ENCODE measurements around the gene CMSS1.
"Not testable (repeated sequence)": the region's sequence is repeated elsewhere in the genome, so short reads cannot be mapped to it uniquely, and the experiment has no call there.

CMSS1 gene

DNA sequence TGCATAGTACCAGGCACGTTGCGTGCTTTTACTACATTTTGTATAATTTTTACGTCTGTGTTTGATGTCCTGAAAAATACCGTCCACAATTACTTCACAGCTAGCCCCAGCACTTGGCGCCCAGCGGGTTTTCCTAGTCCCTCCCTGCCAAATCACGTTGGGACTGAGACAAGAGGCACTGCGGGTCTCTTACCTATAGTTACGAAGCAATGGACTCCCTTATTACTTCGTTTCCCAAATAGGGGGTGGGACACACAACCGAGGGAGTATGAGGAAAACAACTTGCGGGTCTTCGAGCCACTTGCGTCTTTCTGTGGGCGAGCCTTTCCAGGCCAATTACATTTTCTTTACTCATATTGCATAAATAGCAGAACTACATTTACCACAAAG lies 620 bp upstream of the CMSS1 start:
- DNase-seq (ENCODE audit: low read depth in 2 of 2), result no peak

DNA sequence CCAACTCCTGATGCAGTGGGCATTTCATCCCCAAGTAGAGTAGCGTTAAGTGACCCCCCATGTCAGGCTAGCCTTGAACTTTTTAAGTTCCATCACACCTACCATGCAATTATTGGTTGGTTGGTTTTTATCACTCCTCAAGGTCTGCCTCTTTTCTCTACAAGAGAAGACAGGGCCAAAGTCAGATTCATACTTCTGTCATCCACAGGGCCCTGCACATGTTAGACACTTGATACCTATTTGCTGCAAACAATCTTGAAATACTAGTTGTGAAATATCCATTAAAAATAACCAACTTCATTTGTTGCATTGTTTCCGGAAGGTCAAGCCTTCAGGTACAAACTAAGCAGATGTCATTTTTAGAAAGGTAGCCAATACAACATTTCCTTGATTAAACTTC lies 1.2 kb downstream of the CMSS1 start:
- DNase-seq (ENCODE audit: low read depth in 2 of 2), result no peak

DNA sequence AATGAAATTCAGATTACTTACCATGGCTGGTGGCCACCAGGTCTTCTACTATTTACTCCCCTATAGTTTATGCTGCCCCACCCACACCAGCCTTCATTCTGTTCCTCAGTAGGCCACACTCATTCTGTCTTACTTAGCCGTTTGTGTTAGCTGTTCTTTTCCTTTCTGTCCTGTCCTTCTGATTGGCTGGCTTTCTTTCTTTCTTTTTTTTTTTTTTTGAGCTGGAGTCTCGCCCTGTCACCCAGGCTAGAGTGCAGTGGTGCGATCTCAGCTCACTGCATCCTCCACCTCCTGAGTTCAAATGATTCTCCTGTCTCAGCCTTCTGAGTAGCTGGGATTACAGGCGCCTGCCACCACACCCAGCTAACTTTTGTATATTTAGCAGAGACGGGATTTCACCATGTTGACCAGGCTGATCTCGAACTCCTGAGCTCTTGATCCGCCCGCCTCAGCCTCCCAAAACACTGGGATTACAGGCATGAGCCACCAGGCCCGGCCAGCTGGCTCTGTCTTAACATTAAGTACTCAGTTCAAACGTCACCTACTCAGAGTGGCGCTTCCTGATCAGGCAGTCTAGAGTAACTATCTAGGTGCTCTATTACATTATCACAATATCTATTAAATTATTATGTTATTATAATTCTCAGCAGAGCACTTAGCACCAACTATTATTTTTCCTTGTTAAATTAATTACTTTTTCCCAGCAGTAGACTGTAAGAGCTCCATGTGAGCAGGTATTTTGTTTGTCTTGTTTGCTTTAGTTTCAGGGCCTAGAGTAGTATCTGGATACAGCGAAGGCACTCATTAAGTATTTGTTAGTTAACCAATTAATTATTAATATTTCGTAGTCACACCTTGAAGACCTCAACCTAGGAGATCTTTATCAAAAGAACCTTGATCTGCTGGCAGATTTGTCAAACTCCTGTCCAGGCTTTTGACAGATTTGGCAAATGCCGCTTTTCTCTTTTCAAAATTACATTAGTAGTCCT lies 6.4 kb downstream of the CMSS1 start:
- DNase-seq (ENCODE audit: low read depth in 2 of 2), result no peak

DNA sequence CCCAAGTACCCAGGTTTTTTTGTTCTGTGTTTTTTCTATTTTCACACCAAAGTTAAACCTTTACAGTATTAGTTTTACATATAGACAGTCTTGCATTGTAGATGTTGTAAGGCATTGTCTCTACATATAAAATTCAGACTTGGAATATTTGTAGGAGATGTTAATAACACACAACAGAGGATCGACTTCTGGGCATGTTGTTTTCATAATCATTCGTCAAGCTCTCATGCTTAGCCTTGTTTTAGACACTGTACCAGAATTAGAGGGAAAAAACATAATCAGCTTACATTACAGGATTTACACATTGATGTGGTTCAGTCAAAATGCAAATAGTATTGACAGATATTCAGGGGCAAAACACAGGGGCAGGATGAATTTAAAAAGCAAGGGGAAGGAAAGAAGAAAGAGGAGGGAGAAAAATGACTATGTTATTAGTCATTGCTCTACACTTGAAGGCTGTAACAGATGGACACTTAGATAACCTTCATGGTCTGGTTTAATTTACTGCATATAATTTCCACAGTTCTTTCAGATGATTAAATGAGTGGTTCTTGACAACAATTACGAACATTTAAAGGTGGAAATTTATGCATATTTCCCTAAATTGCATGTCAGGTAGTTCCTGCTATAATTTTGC lies 7.5 kb downstream of the CMSS1 start:
- DNase-seq (ENCODE audit: low read depth in 2 of 2), result no peak

DNA sequence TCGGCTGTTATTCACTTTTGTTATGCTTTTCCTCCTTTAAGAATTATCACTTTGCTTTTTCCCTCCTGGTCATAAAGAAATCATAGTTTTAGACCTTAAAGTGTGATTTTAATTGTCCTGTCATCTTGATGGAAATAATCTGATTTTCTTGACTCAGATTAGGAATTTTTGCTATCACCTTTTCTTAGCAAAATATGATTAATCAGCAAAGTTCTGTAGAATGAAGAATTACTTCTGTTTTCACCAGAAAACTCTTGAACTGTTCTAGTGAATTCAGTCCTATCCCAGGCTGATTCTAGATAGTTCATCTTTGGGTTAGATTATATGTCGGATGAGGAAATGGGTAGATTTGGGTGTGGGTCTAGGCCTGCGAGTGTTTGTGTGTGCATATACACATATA lies 12.2 kb downstream of the CMSS1 start:
- DNase-seq (ENCODE audit: low read depth in 2 of 2), result no peak

DNA sequence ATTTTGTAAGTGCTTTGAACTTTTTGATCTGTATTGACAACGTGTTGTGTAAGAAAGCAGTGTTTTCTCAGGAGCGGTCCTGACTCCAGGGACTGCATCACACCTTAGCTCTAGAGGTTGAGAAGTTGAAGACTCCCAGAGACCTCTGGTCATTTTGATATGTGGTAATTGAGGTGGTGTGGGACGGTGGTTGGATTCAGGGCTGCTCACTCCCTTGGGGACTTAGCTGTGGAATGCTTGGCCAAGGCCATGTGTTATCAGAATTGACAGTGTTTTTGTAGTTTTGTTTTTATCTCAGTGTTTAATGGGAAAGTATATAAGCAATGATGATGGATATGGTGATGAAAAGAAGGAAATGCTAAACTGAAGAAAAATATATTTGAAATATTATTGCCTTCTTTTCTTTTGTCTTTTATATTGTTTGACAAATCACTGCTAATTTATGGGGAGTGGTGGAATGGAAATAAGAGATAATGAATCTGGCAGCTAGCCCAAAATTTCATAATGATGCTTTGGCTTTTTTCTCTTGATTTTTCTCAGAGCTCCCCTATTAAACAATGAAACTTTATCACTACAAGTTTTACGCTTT lies 16.0 kb downstream of the CMSS1 start:
- no peak for DNase-seq (ENCODE audit: low read depth in 2 of 2)

DNA sequence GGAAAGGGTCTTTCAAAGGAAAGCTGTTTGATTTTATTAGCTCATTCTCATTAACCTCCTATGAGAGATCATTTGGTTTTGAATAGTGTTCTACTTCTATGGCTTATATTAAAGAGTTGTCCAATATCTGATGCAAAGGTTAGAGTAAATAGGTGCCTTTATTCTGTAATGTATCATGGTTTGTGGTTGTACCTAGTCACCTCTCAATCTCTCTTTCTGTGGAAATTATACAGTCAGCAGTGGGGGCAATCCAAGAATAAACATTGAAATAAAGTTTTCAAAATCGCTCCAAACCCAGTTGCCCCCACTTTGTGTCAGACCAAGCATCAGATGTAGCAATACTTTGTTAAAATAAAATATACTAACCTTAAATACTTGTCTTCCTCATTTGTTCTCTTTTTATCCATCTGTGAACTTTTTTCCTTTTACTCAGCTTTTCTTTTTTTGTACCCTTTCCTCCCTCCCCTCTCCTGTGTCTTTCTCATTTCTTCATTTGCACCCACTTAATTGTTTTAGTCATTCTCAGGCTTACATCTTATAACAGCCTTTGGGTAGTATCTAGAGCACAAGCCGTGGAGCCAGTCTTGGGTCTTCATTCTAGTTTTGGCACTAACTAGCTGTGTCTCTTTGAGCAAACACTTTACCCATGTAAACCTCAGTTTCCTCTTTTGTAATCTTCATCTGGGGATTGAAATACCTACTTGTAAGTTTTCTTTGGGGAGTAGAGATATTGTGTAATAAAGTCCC lies 16.7 kb downstream of the CMSS1 start:
- DNase-seq (ENCODE audit: low read depth in 2 of 2), result no peak

DNA sequence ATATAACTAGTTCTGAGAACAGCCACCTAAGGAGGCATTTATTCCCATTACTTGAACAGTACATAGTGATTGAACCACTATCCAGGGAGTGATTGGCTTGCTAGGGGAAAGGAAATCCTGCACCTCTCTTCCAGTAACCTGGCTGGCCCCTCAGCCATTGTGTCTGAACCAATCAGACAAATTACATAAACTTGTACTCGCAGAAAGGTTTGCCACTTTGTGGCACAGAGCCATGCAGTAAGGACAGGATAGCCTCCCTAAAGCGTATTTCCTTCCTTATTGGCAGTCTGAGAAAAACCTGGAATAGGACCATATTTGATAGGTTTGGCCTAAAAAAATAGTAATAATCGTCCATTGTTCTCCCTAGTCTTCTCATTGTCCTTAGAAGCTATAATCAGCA lies 19.0 kb downstream of the CMSS1 start:
- DNase-seq (ENCODE audit: low read depth in 2 of 2), result no peak

DNA sequence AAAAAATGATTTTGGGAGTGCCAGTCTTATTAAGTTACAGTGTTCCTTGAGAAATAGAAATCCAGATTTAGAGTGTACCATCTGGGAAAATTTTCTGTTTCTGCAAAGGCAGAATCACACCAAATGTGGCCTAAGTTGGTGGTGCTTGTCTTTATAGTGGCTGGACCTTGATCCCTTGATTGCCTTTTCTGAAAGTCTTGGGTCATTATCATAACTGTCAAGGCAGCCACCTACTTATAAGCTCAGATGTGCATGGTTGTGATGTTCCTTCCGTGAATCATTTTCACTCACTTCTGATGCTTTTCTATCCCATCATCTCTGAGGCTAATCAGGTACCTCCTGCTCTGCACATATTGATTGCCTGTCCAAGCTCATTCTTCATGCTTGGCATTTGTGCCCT lies 20.1 kb downstream of the CMSS1 start:
- DNase-seq (ENCODE audit: low read depth in 2 of 2), result no peak

DNA sequence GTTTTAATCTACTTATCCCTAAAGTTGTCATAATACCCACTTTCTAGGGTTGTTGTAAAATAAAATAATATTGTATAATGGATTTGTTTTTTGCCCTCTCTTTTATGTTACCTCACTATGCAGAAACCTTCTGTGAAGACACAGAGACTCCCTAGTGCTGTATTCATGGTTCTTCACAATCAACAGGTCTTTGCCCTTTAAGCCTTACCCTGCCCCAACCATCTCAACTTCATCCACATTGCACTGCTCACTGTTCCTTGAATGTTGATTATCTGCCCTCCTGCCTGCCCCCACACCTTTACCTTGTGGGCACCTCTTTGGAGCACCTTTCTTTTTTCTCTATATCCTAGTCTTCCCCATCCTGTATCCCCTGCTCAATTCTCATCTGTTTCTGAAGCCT lies 21.1 kb downstream of the CMSS1 start:
- no peak for DNase-seq (ENCODE audit: low read depth in 2 of 2)

DNA sequence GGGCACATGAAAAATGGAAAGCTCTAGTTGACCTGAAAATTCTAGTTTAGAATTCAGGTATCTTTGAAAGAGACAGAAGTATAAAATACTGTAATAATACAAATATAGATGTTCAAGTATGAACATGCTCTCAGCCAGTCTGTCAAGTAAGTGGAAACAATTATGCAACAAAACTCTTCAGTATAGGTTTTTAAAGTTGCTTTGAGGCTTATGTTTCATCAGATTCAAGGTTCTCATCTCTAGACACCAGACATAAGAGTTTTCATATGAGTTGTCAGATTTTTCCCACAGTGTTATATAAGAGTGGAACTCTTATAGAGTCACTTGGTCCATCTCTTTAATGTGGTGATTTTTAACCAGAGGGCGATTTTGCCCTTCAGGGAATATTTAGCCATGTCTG lies 22.0 kb downstream of the CMSS1 start:
- no peak for DNase-seq (ENCODE audit: low read depth in 2 of 2)

DNA sequence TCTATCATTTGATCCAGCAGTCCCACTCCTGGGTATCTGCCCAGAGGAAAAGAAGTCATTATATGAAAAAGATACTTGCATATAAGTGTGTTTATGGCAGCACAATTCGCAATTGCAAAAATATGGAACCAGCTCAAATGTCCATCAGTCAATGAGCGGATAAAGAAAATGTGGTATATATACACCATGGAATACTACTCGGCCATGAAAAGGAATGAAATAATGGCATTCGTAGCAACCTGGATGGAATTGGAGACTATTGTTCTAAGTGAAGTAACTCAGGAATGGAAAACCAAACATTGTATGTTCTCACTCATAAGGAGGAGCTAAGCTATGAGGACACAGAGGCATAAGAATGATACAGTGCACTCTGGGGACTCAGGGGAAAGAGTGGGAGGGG lies 24.3 kb downstream of the CMSS1 start:
- DNase-seq (ENCODE audit: low read depth in 2 of 2), result not testable (repeated sequence)

DNA sequence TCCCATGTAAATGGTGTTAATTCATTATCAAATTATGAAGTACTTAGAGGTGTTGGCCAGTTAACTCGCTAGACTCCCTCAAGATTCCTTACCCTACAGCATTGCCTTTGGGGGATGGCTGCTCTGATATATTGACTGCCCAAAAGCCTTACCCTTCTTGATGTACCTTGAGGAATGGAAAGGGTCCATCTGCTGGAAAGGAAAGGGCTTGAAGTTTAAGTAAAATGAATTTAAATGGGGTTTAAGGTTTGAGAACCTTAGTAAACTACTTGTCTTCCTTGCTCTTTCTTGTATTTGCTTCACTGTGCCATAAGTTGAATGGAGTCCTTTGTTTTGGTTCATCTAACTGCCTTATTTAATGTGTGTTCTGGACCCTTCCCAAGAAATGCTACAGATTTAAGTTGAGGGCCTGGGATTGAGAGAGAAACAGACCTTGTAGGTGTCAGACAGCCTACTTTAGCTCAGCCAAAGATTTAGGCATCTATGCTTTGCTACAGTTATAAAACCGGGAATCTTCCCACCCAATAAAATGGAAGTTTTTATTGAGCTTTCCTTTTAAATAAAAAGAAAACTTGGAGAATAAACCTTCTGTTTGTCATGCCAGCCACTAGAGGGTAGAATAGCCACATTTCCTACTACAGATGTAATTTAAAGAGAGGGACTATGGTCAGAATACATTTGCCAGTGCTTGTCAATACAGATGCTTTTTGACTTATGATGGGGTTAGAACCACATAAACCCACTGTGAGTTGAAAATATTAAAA lies 25.3 kb downstream of the CMSS1 start:
- DNase-seq (ENCODE audit: low read depth in 2 of 2), result no peak

DNA sequence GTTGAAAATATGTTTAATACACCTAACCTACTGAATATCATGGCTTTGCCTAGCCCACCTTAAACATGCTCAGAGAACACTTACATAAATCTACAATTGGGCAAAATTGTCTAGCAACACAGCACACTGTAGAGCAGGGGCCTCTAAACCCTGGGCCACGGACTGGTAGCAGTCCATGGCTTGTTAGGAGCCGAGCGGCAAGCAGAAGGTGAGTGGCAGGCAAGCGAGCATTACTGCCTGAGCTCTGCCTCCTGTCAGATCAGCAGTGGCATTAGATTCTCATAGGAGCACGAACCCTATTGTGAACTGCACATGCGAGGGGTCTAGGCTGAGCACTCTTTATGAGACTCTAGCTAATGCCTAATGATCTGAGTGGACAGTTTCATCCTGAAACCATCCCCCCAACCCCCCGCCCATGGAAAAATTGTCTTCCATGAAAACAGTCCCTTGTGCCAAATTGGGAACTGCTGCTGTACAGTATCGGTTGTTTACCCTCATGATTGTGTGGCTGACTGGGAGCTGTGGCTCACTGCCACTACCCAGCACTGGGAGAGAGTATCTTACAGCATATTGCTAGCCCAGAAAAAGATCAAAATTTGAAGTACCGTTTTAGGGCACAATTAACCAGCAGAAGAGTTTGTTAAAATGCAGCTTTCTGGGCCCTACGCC lies 26.1 kb downstream of the CMSS1 start:
- DNase-seq (ENCODE audit: low read depth in 2 of 2), result no peak

DNA sequence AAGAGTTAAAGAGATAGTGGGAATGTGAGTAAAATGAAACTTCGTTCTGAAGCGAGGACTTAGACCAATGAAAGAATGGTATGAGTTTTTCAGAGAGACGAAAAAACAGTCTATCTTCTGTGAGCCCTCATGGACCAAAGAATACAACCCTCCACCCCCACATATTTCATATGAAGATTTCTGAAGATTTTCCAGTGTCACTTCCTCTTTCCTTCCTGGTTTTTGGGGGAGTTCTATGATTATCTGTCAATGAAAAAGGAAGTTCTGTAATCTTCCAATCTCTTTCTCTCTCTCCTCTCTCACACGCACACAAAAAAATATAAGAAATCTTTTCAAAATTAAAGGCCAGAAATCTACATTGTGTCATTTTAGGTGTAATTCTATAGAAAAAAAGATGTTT lies 27.7 kb downstream of the CMSS1 start:
- no peak for DNase-seq (ENCODE audit: low read depth in 2 of 2)

DNA sequence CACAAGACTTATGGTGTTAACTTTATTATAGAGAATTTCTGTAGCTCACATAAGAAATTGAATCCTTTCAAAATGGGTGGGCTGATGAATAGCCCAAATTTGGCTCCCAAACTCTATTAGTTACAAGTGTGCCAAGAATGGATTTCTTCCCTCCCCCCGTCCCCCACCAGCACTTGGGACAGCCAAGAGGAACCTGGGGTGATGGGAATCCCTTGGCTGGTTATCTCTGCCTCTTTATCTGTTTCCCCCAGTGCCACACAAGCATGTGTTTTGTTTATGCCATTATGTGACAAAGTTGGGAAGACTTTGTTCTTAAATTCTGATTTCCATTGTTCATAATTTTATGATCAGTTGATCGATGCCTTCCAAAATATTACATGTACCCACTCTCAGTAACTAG lies 28.3 kb downstream of the CMSS1 start:
- no peak for DNase-seq (ENCODE audit: low read depth in 2 of 2)

DNA sequence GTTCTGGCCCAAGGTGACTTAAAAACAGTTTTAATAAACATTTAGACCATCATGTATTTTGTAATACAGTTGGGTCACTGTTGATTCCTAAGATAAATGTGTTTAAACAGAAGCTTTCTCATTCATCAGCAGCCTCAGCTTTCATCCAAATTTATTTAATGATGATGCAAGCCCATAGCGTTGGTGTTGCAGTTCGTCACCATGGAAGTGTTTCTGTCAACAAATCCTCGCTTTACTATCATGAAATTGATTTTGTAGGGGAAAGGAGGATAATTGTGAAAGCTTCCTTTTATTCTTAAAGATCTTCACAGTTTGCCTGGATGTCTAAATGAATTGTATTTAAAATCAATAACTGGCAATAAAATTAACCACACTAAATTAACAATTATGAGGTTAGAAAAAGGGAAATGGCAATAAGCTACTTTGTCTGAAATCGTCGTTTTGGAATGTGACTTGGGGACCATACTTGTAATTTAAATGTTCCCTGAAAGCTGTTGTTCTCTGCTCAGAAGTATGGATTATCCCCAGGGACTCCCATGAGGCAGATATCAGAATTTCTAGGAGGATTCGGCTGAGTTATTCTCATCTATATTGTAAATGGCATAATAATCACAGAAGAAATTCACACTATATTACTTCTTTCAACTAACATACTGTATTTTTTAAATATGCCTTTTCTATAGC lies 29.0 kb downstream of the CMSS1 start:
- DNase-seq (ENCODE audit: low read depth in 2 of 2), result no peak

DNA sequence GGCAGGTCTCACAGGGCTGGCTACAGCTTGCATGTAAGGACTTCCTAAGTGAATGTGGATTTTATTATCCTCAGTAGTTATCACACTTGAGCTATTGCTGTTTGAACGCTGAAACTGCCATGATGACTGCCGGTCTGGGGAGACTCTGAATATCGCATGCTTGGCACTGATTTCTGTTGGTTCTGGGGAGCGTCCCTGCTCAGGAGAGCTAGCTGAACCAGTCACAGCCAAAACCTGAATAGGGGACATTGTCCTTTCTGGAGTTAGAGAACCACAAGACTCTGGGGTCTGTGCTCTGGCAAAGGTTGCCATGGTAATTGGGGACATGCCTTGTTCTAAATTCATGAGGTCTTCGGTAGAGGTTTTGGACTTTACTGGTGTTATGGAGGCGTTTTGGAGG lies 30.8 kb downstream of the CMSS1 start:
- no peak for DNase-seq (ENCODE audit: low read depth in 2 of 2)

DNA sequence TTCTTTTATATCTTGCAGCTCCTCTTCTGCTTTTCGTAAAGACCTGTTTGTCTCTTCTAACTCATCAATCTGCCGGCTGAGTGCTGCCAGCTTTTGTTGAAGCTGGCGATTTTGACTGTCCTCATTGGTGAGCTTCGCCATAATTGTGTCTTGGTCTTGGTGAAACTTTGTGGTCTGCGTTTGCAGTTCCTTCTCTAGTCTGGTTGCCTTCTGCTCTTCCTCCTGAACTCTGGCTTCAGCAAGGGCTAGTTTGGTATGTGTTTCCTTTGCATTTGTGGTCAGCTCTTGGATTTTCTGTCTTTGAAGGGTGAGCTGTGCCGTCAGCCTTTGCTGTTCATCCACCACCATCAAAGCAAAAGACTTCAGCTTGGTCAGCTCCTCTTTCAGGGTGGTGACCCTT lies 32.9 kb downstream of the CMSS1 start:
- DNase-seq (ENCODE audit: low read depth in 2 of 2), result no peak

DNA sequence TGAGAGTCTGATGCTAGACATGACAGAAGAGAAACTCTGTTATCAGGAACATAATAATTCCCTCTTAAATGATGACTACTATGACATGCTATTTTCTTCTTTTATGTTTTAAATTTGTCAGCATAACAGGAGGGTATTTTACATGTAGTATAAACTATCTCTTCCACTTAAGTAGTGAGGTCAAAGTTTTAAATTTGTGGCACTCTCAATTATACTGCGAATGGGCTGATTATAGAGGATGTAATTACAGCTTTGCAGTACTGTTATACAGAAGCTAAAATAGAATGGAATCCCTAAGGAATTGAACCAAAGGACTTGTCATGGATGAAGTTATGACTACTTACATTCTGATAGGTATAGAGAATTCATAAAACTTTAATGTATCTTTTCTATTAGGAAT lies 34.3 kb downstream of the CMSS1 start:
- no peak for DNase-seq (ENCODE audit: low read depth in 2 of 2)
